Tongue (tissue), 2 donors: ENCODE measurements around the gene CLCN2. TPM values are rescaled to one million over a fixed set of nuclear protein-coding genes. Genes with fewer than 3 reads are reported as not detected.

Experiments
- small RNA-seq: library from RNA; depleted of rRNA; stranded (forward); fragments of <200 nt; gene quantifications from one replicate; pipeline ENCODE3, GENCODE V24; 2014; ENCODE audit warnings: low replicate concordance
- total RNA-seq: library from RNA; depleted of rRNA; stranded (reverse); fragments of >200 nt; gene quantifications from one replicate; pipeline ENCODE4 v1.2.3, GENCODE V29; 2014

CLCN2 gene
- total RNA-seq, 1 donor from 2014 or later = 2.8 TPM

Small RNA genes within 50 kb of the gene (small RNA-seq; reads per million reads assigned to genes)
- gene SNORD66 = 583 reads per million, percentile 98 among the genes with 10 or more reads in this experiment

Other genes starting within 250 kb of the CLCN2 start
- 54.9 TPM for gene EIF2B5, start 226.2 kb downstream of the CLCN2 start, total RNA-seq
- 49.7 TPM for gene DVL3, start 206.2 kb downstream of the CLCN2 start, total RNA-seq
- gene AP2M1, start 186.8 kb downstream of the CLCN2 start, total RNA-seq = 161 TPM
- 77.6 TPM for gene ABCF3, start 175.4 kb downstream of the CLCN2 start, total RNA-seq
- gene VWA5B2, start 132.0 kb downstream of the CLCN2 start, total RNA-seq = not detected
- gene ALG3, start 112.6 kb downstream of the CLCN2 start, total RNA-seq = 19.6 TPM
- gene EEF1AKMT4, start 111.9 kb downstream of the CLCN2 start, total RNA-seq = 0.62 TPM
- gene CAMK2N2, start 100.1 kb downstream of the CLCN2 start, total RNA-seq = not detected
- not detected for gene ECE2, start 85.6 kb downstream of the CLCN2 start, total RNA-seq
- gene PSMD2, start 62.4 kb downstream of the CLCN2 start, total RNA-seq = 280 TPM
- gene EIF4G1, start 47.0 kb downstream of the CLCN2 start, total RNA-seq = 209 TPM
- gene FAM131A, start 24.0 kb downstream of the CLCN2 start, total RNA-seq = 26.9 TPM
- 81.0 TPM for gene POLR2H, start 105 bp upstream of the CLCN2 start, total RNA-seq
- gene THPO, start 16.6 kb upstream of the CLCN2 start, total RNA-seq = not detected
- gene CHRD, start 18.4 kb upstream of the CLCN2 start, total RNA-seq = 33.5 TPM
- gene EPHB3, start 200.2 kb upstream of the CLCN2 start, total RNA-seq = 33.7 TPM